HCT116 (cell line): ENCODE results near the gene ENTREP1. TPM values are rescaled to one million over a fixed set of nuclear protein-coding genes. Genes with fewer than 3 reads are reported as not detected.

Experiments used
- ATAC-seq: fragments of 200-7000 bp; cut with Tn5 transposase; 2 replicates; pipeline ENCODE4 v1.9.1; 2020; ENCODE audit warnings: mild to moderate bottlenecking, moderate library complexity
- BruUV-seq: library from RNA; stranded (reverse); fragments of 400-500 nt; replicated peaks from 2 replicates; lab custom pipeline; 2021; lab: Mats Ljungman, UMichigan
- CTCF ChIA-PET: fragments of 300-600 bp; sonication (Branson Sonifier 250); formaldehyde crosslinking; loops from one replicate; lab custom pipeline; 2021; ENCODE audit warnings: antibody characterized with exemption; lab: Charles Lee
- POLR2A ChIA-PET: fragments of 300-600, 350-600 bp; sonication (Branson Sonifier 250); formaldehyde crosslinking; loops from one replicate; lab custom pipeline; 2021; ENCODE audit warnings: antibody characterized with exemption; lab: Charles Lee
- RAD21 ChIA-PET, 2 experiments: fragments of 300-600 bp; sonication (Branson Sonifier 250); formaldehyde crosslinking; loops; one replicate each; lab custom pipeline; 2023; ENCODE audit warnings: low total read pairs in 2 of 2; ENCODE audit not compliant: uncharacterized antibody in 2 of 2, unreplicated experiment in 2 of 2, low non-redundant PET in 1 of 2; lab: Charles Lee
- DNase-seq: peaks from one replicate; pipeline ENCODE4 v3.0.0-alpha.2; 2010; ENCODE audit warnings: low read depth, low spot score
- H2AFZ ChIP-seq: fragments of 200-600 bp; shearing (Covaris generic), sonication (generic); 2 replicates; pipeline ENCODE4 v1.6.1; 2017; ENCODE audit warnings: low read depth, mixed run types, mixed read lengths, antibody characterized with exemption, low read length; ENCODE audit not compliant: poor library complexity, severe bottlenecking
- H3K27ac ChIP-seq: 2 replicates; pipeline ENCODE4 v1.5.1; 2012; ENCODE audit warnings: low read depth, low read length
- H3K27me3 ChIP-seq: fragments of 200-600 bp; sonication (generic); 2 replicates; pipeline ENCODE4 v1.6.1; 2016; ENCODE audit warnings: mixed run types, low read length, mixed read lengths; ENCODE audit not compliant: insufficient read depth
- H3K36me3 ChIP-seq, 2 experiments: fragments of 200-500 bp in 1 of 2; fragments of 200-600 bp in 1 of 2; sonication (Bioruptor generic) in 1 of 2; sonication (generic) in 1 of 2; 2 replicates each; pipeline versions ENCODE4 v1.5.1 to v1.6.1; 2014 to 2016; ENCODE audit warnings: low read length in 2 of 2, inconsistent platforms in 1 of 2, mixed read lengths in 1 of 2, mixed run types in 1 of 2; ENCODE audit not compliant: insufficient read depth in 2 of 2, control insufficient read depth in 1 of 2
- H3K4me1 ChIP-seq, 2 experiments: fragments of 200-600 bp in 1 of 2; sonication (generic) in 1 of 2; 2 replicates each; pipeline versions ENCODE4 v1.5.1 to v1.6.1; 2012 to 2017; ENCODE audit warnings: low read length in 2 of 2, inconsistent platforms in 1 of 2, mild to moderate bottlenecking in 1 of 2, mixed read lengths in 1 of 2, mixed run types in 1 of 2, moderate library complexity in 1 of 2; ENCODE audit not compliant: insufficient read depth in 2 of 2, control insufficient read depth in 1 of 2
- H3K4me2 ChIP-seq: fragments of 200-600 bp; sonication (generic); 2 replicates; pipeline ENCODE4 v1.6.1; 2017; ENCODE audit warnings: mixed run types, low read length, mixed read lengths
- H3K4me3 ChIP-seq, 2 experiments: fragments of 200-600 bp in 1 of 2; sonication (generic) in 1 of 2; replicated peaks in 1 of 2; 2 replicates each; pipeline ENCODE4 v1.5.1; 2011 to 2016; ENCODE audit warnings: low read length in 2 of 2, control low read depth in 1 of 2, low read depth in 1 of 2, mild to moderate bottlenecking in 1 of 2, mixed read lengths in 1 of 2, mixed run types in 1 of 2
- H3K79me2 ChIP-seq: fragments of 200-600 bp; sonication (generic); 2 replicates; pipeline ENCODE4 v1.6.1; 2017; ENCODE audit warnings: mild to moderate bottlenecking, mixed run types, low read length, moderate library complexity, mixed read lengths; ENCODE audit not compliant: insufficient read depth
- H3K9ac ChIP-seq: fragments of 200-600 bp; sonication (generic); 2 replicates; pipeline ENCODE4 v1.6.1; 2016; ENCODE audit warnings: low read length, mixed read lengths
- H3K9me2 ChIP-seq: fragments of 200-600 bp; sonication (generic), shearing (Covaris generic); 2 replicates; pipeline ENCODE4 v1.6.1; 2017; ENCODE audit warnings: mixed run types, mild to moderate bottlenecking, moderate library complexity; ENCODE audit not compliant: insufficient read depth
- H3K9me3 ChIP-seq, 2 experiments: fragments of 200-500 bp in 1 of 2; fragments of 200-600 bp in 1 of 2; sonication (Bioruptor generic) in 1 of 2; sonication (generic) in 1 of 2; 2 replicates each; pipeline ENCODE4 v1.6.1; 2014 to 2017; ENCODE audit warnings: low read length in 2 of 2, mixed read lengths in 2 of 2, inconsistent platforms in 1 of 2, low read depth in 1 of 2, mild to moderate bottlenecking in 1 of 2, mixed run types in 1 of 2, moderate library complexity in 1 of 2; ENCODE audit not compliant: control insufficient read depth in 1 of 2, insufficient read depth in 1 of 2
- H4K20me1 ChIP-seq: fragments of 200-600 bp; sonication (generic), shearing (Covaris generic); 2 replicates; pipeline ENCODE4 v1.6.1; 2017; ENCODE audit warnings: mixed run types, mild to moderate bottlenecking, moderate library complexity; ENCODE audit not compliant: insufficient read depth
- CBX3 ChIP-seq: IDR thresholded peaks from 2 replicates; pipeline ENCODE4 v1.6.1; 2012; ENCODE audit warnings: low read depth
- CEBPB ChIP-seq: IDR thresholded peaks from 2 replicates; pipeline ENCODE4 v1.6.1; 2012; ENCODE audit warnings: low read depth
- ELF1 ChIP-seq: IDR thresholded peaks from 2 replicates; pipeline ENCODE4 v1.6.1; 2012; ENCODE audit warnings: low read depth, borderline replicate concordance
- EZH2 ChIP-seq: fragments of 200-600 bp; sonication (generic); IDR thresholded peaks from 2 replicates; pipeline ENCODE4 v1.6.1; 2017; ENCODE audit warnings: antibody characterized with exemption, mixed run types
- EZH2phosphoT487 ChIP-seq: fragments of 200-600 bp; IDR thresholded peaks from 2 replicates; pipeline ENCODE4 v1.6.1; 2018; ENCODE audit warnings: antibody characterized with exemption, borderline replicate concordance
- JUND ChIP-seq: IDR thresholded peaks from 2 replicates; pipeline ENCODE4 v1.6.1; 2012
- POLR2A ChIP-seq: IDR thresholded peaks from 2 replicates; pipeline ENCODE4 v1.7.0; 2011; ENCODE audit warnings: borderline replicate concordance; ENCODE audit not compliant: insufficient read depth, insufficient read length; ENCODE audit errors: extremely low read depth
- POLR2AphosphoS5 ChIP-seq: IDR thresholded peaks from 2 replicates; pipeline ENCODE4 v1.6.1; 2011; ENCODE audit warnings: mild to moderate bottlenecking, low read depth, low read length, moderate library complexity
- RAD21 ChIP-seq: IDR thresholded peaks from 2 replicates; pipeline ENCODE4 v1.6.1; 2012; ENCODE audit warnings: low read depth, mild to moderate bottlenecking
- SIN3A ChIP-seq: IDR thresholded peaks from 2 replicates; pipeline ENCODE4 v1.6.1; 2012; ENCODE audit warnings: low read depth
- SRF ChIP-seq: IDR thresholded peaks from 2 replicates; pipeline ENCODE4 v1.6.1; 2012; ENCODE audit warnings: low read depth
- TCF7L2 ChIP-seq: IDR thresholded peaks from 2 replicates; pipeline ENCODE4 v1.7.0; 2011; ENCODE audit warnings: borderline replicate concordance, inconsistent platforms; ENCODE audit not compliant: insufficient read depth, insufficient read length; ENCODE audit errors: extremely low read depth
- ZFX ChIP-seq: fragments of 450-650 bp; IDR thresholded peaks from 2 replicates; pipeline ENCODE4 v1.6.1; 2017
- ZNF274 ChIP-seq: fragments of 200-500 bp; sonication (Bioruptor generic); IDR thresholded peaks from 2 replicates; pipeline ENCODE4 v1.6.1; 2014; ENCODE audit warnings: mild to moderate bottlenecking, low read depth, low read length, inconsistent platforms
- intact Hi-C: fragments of 100-400 bp; cut with micrococcal nuclease; formaldehyde crosslinking; loops from 2 replicates; pipeline ENCODE4 v1.10.0; 2022
- total RNA-seq: library from RNA; stranded (reverse); gene quantifications from one replicate; pipeline ENCODE4 v1.2.1, GENCODE V29; 2021; ENCODE audit not compliant: unreplicated experiment
- TF ChIP-seq, protein P1 (sequence below): IDR thresholded peaks from 2 replicates; pipeline ENCODE4 v1.6.1; 2012
- TF ChIP-seq, protein P2 (sequence below): IDR thresholded peaks from 2 replicates; pipeline ENCODE4 v1.6.1; 2011; ENCODE audit warnings: mild to moderate bottlenecking, low read length, moderate library complexity; ENCODE audit not compliant: insufficient replicate concordance; ENCODE audit errors: extremely low read depth

The ENTREP1 gene
- total RNA-seq, 1 experiment from 2014 or later = 1.1 TPM

DNA sequence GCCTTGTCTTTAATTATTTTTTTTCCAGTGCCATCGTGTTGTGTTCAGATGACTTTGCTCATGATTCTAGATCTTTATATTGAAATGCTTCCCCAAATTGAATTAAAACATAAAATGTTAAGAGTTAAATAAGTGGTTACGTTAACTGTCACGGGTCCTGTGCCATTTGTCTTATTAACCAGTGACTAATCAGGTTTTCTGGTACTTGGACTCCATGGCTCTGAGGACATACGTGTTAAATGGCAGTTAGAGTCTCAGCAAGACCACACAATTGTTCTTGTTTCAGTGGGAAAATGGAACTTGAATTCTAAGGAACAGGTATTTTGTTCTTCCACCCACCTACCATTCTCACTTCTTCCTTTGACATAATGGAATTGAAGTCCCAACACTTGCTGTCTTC, 32.8 kb downstream of the ENTREP1 start:
- POLR2A ChIA-PET = no interaction called here
- no peak overlapping the region for H3K9ac ChIP-seq
- H3K27me3 ChIP-seq = peaks cover 20% of the 10 kb centered on the region
- no TSS peak for BruUV-seq
- no peak overlapping the region for H3K4me2 ChIP-seq
- no peaks in the 10 kb centered on the region for H3K4me1 ChIP-seq
- no peak overlapping the region for H3K27ac ChIP-seq
- H4K20me1 ChIP-seq = no peaks in the 10 kb centered on the region
- no peaks in the 10 kb centered on the region for H3K36me3 ChIP-seq
- ATAC-seq (no peak), DNase-seq (no peak)
- intact Hi-C loops = no loop called here
- no peaks in the 10 kb centered on the region for H3K9me2 ChIP-seq
- H2AFZ ChIP-seq = no peak overlapping the region
- no peaks in the 10 kb centered on the region for H3K9me3 ChIP-seq
- RAD21 ChIA-PET = no interaction called here
- no peak overlapping the region for H3K4me3 ChIP-seq
- H3K79me2 ChIP-seq = no peaks in the 10 kb centered on the region
- TF ChIP-seq CEBPB (no peak), SRF (no peak), EZH2 (no peak), RAD21 (no peak), POLR2A (no peak), TCF7L2 (no peak), SIN3A (no peak), ZNF274 (no peak), ZFX (no peak), CBX3 (no peak), ELF1 (no peak), JUND (no peak), EZH2phosphoT487 (no peak), POLR2AphosphoS5 (no peak)
- TF ChIP-seq, protein P1, sequence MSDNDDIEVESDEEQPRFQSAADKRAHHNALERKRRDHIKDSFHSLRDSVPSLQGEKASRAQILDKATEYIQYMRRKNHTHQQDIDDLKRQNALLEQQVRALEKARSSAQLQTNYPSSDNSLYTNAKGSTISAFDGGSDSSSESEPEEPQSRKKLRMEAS = no peak
- TF ChIP-seq, protein P2, sequence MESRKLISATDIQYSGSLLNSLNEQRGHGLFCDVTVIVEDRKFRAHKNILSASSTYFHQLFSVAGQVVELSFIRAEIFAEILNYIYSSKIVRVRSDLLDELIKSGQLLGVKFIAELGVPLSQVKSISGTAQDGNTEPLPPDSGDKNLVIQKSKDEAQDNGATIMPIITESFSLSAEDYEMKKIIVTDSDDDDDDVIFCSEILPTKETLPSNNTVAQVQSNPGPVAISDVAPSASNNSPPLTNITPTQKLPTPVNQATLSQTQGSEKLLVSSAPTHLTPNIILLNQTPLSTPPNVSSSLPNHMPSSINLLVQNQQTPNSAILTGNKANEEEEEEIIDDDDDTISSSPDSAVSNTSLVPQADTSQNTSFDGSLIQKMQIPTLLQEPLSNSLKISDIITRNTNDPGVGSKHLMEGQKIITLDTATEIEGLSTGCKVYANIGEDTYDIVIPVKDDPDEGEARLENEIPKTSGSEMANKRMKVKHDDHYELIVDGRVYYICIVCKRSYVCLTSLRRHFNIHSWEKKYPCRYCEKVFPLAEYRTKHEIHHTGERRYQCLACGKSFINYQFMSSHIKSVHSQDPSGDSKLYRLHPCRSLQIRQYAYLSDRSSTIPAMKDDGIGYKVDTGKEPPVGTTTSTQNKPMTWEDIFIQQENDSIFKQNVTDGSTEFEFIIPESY = no peak
- CTCF ChIA-PET = interaction anchor here (1.2 kb wide), 1 partner anchor 66 kb away, joined by 3 read pairs; no protein-coding TSS in a partner anchor
